Myometrial cell (primary cell): ENCODE data around the gene ISOC2. TPM values are rescaled to one million over a fixed set of nuclear protein-coding genes. Genes with fewer than 3 reads are reported as not detected.

Source experiments
- total RNA-seq: library from RNA; depleted of rRNA; stranded (reverse); fragments of >200 nt; gene quantifications from 2 replicates; pipeline ENCODE4 v1.2.3, GENCODE V29; 2015

The ISOC2 gene, protein sequence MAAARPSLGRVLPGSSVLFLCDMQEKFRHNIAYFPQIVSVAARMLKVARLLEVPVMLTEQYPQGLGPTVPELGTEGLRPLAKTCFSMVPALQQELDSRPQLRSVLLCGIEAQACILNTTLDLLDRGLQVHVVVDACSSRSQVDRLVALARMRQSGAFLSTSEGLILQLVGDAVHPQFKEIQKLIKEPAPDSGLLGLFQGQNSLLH
- 120 and 181 TPM in 2 replicates for total RNA-seq

GRCh38 chr19:55461259-55461973 lies at the start of gene ISOC2:
Gene ISOC2 (minus strand): TSS chr19:55461642. CDS start chr19:55456486, 5,156 bp downstream.

GRCh38 chr19:55487924-55488687 lies 26.7 kb upstream of the ISOC2 start, which contains the start of gene SSC5D:
Gene SSC5D (plus strand): TSS chr19:55488436. CDS start chr19:55488590, 154 bp downstream.

GRCh38 chr19:55484593-55485438 lies 23.4 kb upstream of the ISOC2 start, which contains the start of gene NAT14:
Gene NAT14 (plus strand): TSS chr19:55485188. CDS start chr19:55485709, 521 bp downstream.

GRCh38 chr19:55476100-55476775 lies 14.8 kb upstream of the ISOC2 start, which contains the start of gene ZNF628:
Gene ZNF628 (plus strand): TSS chr19:55476617. CDS start chr19:55479911, 3,294 bp downstream.

DNA sequence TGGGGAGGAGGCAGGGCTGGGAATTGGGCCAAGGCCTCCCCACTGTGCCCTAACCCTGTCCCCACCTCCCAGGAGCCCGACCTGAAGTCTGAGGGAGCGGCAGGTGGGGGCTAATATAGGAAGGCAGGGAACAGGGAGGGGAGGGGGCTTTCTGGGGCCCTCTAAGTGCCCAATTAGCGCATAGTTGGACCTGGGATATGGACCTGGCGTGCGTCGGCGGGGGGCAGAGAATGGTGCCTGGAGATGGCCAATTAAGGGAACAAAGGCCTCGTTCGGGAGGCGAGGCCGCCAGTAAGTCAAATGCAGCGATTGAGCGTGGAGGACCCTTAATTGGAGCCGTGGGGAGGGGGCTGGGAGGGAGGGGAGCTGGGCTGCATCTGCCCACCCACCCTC lies 3.2 kb upstream of the ISOC2 start, which contains the start of gene C19orf85:
TSS of gene C19orf85 (minus strand) at position 90 of the 393 bp plus-strand sequence. CDS start 197 bp downstream, outside the sequence.

DNA sequence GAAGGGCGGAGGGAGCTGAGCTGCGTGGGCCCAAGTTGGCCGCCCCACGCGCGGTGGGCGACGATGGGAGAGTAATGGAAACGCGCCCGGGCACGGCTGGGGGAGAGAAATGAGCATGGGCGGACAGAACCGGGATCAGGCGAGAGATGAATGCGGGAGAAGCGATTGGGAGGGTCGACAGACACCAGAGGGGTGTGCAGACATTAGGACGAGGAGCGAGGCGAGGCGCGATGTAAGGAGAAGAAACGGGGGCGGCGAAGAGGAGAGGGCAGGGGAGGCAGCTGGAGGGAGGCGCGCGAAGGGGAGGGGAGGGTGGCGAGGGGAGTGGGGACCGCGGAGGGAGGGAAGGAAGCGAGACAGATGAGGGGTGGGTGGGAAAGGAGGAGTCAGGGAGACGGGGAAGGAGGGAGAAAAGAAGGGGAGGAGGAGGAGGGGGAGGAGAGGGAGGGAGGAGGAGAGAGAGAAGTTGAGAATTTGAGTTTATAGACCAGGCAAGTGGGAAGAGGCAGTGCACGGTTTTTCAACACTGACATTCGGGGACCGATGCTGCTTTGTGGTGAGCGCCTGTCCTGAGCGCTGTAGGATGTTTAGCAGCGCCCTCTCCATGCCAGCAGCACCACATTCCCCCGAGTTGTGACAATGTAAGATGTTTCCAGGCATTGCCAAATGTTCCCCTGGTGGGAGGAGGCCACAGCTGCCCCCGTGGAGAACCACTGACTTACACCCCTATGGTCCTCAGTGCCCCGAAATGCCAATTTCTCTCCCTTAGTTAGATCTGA lies 18.2 kb downstream of the ISOC2 start, which contains the start of gene SHISA7:
TSS of gene SHISA7 (minus strand) at position 256 of the 779 bp plus-strand sequence. CDS start 437 bp downstream, outside the sequence.

GRCh38 chr19:55407550-55407799 lies 54.0 kb downstream of the ISOC2 start, which contains the start of gene UBE2S:
Gene UBE2S (minus strand): TSS chr19:55407788. CDS start chr19:55407589, 199 bp downstream.

Other genes with a start within 250 kb of the ISOC2 start
- 0.86 and 1.8 TPM in 2 replicates for gene TMEM86B, start 232.9 kb downstream of the ISOC2 start, total RNA-seq
- 31.7 and 45.6 TPM in 2 replicates for gene PPP6R1, start 202.6 kb downstream of the ISOC2 start, total RNA-seq
- 70.7 and 106 TPM in 2 replicates for gene HSPBP1, start 181.5 kb downstream of the ISOC2 start, total RNA-seq
- gene BRSK1, start 177.6 kb downstream of the ISOC2 start, total RNA-seq, result 4.3 and 9.0 TPM in 2 replicates
- not detected in 2 replicates for gene TMEM150B, start 136.3 kb downstream of the ISOC2 start, total RNA-seq
- gene KMT5C, start 121.8 kb downstream of the ISOC2 start, total RNA-seq, result 6.9 and 11.0 TPM in 2 replicates
- under 0.01 TPM in 1 of 2 replicates, not detected in the other for gene COX6B2, start 106.9 kb downstream of the ISOC2 start, total RNA-seq
- gene GARIN5B, start 98.4 kb downstream of the ISOC2 start, total RNA-seq, result not detected in 2 replicates
- 1.8 and 4.3 TPM in 2 replicates for gene IL11, start 91.2 kb downstream of the ISOC2 start, total RNA-seq
- not detected in 2 replicates for gene TMEM190, start 84.8 kb downstream of the ISOC2 start, total RNA-seq
- not detected in 2 replicates for gene TMEM238, start 77.3 kb downstream of the ISOC2 start, total RNA-seq
- 437 and 447 TPM in 2 replicates for gene RPL28, start 75.7 kb downstream of the ISOC2 start, total RNA-seq
- 121 and 166 TPM in 2 replicates for gene UBE2S, start 53.9 kb downstream of the ISOC2 start, total RNA-seq
- gene SHISA7, start 18.3 kb downstream of the ISOC2 start, total RNA-seq, result not detected in 2 replicates
- gene C19orf85, start 3.1 kb upstream of the ISOC2 start, total RNA-seq, result 0.29 TPM in 1 of 2 replicates, not detected in the other
- 2.5 and 2.6 TPM in 2 replicates for gene ZNF628, start 15.0 kb upstream of the ISOC2 start, total RNA-seq
- gene NAT14, start 23.5 kb upstream of the ISOC2 start, total RNA-seq, result 37.4 and 39.8 TPM in 2 replicates
- 2.3 and 6.7 TPM in 2 replicates for gene SSC5D, start 26.8 kb upstream of the ISOC2 start, total RNA-seq
- not detected in 2 replicates for gene SBK2, start 75.5 kb upstream of the ISOC2 start, total RNA-seq
- gene SBK3, start 83.9 kb upstream of the ISOC2 start, total RNA-seq, result 0.58 TPM in 1 of 2 replicates, not detected in the other
- gene ZNF579, start 119.2 kb upstream of the ISOC2 start, total RNA-seq, result 6.1 and 6.6 TPM in 2 replicates
- 1.9 and 3.2 TPM in 2 replicates for gene FIZ1, start 137.9 kb upstream of the ISOC2 start, total RNA-seq
- 10.5 and 35.7 TPM in 2 replicates for gene ZNF524, start 138.6 kb upstream of the ISOC2 start, total RNA-seq
- gene ZNF865, start 144.0 kb upstream of the ISOC2 start, total RNA-seq, result 2.6 and 3.5 TPM in 2 replicates
- gene ZNF784, start 162.9 kb upstream of the ISOC2 start, total RNA-seq, result 3.7 and 6.6 TPM in 2 replicates
- 5.8 and 10.4 TPM in 2 replicates for gene ZNF580, start 179.4 kb upstream of the ISOC2 start, total RNA-seq
- gene ZNF581, start 182.0 kb upstream of the ISOC2 start, total RNA-seq, result 19.9 and 23.0 TPM in 2 replicates
- gene CCDC106, start 186.6 kb upstream of the ISOC2 start, total RNA-seq, result 8.3 and 11.5 TPM in 2 replicates
- gene U2AF2, start 193.4 kb upstream of the ISOC2 start, total RNA-seq, result 201 and 229 TPM in 2 replicates
- 104 and 157 TPM in 2 replicates for gene EPN1, start 213.6 kb upstream of the ISOC2 start, total RNA-seq